ENCODE results near the gene KIF5C.

The KIF5C gene

DNA sequence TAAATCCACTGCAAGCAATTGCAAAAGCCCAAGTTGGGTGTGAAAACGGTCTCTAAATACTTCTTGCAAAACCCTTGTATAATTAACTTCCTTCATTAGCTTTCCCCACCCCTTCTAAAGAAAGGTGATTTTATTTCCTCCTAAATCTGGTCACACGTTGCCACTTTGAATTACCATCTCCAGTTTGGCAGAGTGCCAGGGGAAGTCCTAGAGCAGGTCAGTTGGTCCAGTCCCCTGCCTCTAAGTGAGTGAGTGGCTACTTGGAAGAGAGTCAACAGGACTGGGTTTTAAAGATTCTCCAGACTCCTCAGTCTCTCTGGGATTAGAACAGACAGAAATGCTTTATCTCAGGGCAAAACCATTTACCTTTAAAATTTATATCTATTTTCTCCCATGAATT is 144.7 kb downstream of the KIF5C start:
- FAIRE-seq: no peak

DNA sequence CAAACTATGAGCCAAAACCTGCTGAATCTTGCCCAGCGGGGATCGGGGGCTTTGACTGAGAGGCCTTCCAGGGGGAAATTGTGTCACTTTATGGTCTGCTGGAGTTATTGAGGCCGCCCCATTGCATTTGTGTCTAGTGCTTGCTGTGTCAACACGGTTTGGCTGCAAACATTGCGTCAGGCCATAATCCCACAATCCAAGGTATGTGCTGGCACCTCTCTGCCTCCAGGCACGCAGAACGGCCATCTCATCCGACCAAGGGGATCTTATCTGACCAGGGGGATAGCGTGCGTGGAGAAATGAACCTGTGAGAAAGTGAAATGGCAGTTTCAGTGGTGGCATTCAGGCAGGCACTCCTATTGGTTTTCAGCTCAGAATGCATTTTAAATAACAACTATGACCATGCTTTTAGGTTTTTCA is 145.4 kb downstream of the KIF5C start:
- FAIRE-seq: no peak

DNA sequence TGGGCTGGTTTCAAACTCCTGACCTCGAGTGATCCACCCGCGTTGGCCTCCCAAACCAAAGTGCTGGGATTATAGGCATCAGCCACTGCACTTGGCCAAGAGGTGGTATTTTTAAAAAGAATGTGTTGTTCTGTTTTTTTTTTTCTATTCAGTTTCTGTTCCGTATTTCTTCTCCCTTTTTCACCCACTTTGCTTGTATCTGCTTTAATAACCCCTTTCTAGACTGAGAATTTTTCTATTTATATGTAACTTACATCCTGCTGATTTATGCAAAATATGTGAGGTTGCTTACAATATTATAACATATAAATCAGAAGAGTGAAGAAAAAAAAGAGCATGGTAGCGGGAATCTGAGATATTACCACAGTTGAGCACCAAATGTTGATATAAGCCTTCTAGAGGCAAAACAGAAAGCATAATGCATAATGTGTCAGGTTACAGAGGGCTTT is 146.3 kb downstream of the KIF5C start:
- FAIRE-seq: no peak

DNA sequence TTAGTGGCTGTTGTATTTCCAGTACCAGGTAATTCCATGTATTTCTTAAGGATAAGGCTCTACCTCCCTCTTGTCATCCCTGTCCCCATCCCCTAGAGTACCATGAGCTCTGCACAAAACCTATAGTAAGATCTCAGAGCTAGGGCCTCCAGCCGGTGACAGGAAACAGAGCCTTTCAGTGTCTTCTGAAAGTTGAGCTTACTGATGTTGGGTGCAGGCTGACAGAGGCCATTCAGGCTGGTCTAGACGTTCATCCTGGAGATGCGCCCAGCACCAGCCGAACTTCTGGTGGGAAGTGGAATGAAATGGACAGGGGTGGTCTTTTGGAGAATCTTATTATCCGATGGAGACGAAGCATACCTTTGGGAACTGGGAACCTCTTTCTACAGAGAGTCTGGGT is 146.7 kb downstream of the KIF5C start:
- FAIRE-seq: no peak

DNA sequence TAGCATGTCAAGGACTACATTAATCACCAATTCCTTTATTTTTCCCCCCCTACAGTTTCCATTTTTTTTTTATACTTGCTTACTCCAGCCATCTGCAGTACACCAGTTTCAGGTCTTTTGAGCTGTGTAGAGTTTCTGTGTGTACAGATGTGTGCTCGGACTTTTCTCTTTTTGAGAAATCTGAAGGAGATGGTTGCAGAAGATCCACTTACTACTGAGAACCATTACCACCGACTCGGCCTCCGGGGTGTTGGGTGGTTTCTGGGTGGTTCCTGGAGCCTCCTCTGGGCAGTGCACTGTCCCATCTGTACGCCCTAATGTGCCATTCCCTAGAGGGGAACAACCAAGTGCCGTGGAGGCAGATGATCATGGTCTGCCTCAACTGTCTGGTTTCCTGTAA is 148.1 kb downstream of the KIF5C start:
- no peak for FAIRE-seq

DNA sequence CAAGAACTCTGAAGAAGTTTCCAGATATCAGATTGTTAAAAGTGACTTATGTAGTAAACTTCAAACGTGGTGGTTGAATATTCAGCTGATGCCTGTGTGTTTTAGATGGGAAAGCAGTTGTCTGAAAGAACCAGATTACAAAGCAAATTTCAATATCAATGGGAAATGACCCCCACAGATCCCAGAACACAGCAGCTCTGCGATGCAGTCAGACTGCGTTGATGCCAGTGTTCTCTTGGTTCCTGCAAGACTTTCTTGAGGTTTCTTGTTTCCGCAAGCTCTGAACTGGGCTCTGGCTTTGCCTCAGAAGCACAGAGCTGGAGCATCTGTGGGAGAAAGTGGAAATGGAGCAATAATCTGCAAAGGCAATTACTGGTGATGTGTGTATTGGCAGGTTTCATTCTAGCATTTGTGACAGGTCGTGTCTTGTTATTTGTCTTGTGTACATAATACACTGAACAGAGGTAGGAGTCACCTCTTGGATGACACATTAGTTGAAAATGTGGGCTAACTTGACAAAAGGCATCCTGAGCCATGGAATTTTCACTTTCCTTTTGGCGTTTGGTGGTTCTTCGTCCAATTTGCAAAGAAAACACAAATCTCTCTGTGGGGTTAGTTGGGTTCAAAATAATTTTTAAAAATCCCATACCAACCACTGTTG is 152.7 kb downstream of the KIF5C start:
- FAIRE-seq: no peak

DNA sequence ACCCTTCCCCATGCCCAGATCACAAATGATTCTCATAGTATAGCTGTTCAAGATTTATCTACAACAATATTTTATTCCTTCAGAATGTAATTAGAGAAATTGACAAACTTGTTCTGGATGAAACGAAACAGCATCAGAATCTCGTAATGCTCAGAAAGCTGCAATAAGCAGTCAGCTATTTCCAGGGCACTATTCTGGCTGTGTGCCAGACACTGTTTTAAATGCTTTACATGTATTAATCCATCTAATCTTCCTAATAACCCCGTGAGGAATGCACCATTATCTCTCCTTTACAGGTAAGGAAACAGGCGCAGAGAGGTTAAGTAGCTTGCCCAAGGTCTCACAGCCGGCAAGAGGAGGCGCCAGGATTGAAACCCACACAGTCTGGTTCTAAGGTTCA is 153.3 kb downstream of the KIF5C start:
- no peak for FAIRE-seq

DNA sequence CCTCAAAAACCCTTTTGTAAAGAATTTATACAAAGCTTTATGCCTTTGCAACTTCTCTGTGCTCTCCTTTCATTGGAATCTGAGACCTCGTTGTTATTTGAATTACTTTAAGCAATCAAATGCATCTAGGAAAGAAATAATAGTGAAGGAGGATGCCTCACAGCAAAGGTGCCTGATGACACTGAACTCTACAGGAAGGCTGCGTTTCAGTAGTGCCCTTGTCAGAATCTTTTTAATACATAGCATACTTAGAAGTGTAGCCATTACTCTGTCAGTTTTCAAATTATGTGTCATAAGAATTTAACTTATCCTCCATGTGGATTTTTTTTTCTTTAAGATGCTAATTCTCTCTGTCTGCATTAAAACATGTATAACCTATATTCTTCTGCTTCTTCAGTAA is 153.9 kb downstream of the KIF5C start:
- no peak for FAIRE-seq

DNA sequence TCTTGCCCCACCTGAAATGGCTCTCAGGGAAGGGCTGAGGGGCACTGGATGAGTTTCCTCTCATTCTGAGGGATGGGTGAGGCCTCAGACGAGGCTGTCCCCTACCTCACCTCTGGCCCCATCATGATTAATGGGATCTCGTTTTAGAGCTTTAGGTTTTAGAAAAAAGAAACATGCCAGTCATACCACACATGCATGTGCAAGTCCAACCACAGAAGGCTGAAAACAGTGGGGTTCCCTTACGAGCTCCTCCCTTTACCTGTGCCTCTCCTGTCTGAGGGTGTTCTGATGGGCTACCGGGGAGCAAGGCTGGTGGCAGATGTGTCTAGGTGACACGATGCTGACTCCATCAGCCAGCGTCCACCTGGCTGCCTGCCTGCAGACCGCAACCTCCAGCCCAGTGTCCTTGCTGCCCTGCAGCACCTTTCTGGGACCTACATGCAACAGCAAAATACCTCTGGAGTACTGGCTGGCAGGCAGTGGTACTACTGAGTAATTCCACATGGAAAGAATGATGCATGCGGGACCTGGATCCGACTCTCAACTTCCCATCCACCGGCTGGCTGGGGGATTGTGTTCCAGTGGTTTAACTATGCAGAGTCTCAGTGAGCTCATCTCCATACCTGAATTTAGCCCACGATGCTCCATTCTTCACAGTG is 154.4 kb downstream of the KIF5C start:
- FAIRE-seq: no peak

DNA sequence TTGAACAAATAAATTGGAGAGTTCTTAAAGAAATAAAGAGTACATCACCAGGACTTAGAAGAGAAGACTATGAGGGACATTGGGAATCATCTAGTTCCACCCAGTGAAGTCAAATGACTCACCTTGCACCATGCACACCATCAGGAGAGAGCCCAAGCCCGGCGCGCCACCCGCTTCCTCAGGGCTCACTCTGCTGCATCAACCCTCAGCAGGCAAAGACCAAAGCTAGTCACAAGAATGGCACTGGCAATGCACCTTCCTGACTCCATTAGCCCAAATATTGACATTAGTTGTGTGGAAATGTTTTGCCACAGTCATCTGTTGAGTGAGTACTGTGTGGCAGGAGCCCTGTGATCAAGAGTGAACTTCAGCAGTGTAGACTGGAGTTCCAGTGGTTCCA is 156.4 kb downstream of the KIF5C start:
- no peak for FAIRE-seq

DNA sequence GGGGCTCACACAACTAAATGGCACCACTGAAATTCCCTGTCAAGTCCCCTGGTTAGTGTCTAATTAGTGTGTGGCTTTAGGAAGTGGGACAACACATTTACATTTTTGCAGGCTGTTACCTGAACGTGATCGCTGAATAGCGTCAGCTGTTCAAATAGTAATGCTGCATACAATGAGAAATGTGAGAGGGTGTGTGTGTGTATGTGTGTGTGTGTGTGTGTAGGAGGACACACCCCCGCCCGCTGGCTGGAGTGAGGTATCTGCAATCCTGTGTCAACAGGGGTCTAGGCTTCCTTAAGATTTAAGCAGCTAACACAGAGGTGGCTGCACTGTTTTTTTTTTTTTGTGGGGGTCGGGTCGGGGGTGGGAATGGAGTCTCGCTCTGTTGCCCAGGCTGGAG is 158.7 kb downstream of the KIF5C start:
- FAIRE-seq: no peak

DNA sequence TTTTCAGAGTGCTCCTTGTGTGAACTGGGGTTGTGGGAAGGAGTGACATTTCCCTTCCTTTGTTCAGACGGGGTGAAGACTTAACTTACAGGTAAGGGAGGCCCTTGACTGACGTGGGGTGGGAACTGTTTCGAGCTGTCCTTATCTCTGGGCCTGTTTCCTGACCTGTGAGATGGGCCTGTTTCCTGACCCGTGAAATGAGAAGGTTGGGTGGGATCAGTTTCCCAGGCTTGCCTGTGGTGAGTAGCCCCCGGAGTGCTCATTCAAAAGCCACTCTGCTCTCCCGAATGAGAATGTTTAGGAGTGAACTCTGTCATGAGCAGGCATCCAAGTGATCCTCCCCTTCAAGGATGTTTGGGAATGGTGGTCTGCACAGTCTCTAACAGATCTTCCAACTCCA is 159.4 kb downstream of the KIF5C start:
- FAIRE-seq: no peak

DNA sequence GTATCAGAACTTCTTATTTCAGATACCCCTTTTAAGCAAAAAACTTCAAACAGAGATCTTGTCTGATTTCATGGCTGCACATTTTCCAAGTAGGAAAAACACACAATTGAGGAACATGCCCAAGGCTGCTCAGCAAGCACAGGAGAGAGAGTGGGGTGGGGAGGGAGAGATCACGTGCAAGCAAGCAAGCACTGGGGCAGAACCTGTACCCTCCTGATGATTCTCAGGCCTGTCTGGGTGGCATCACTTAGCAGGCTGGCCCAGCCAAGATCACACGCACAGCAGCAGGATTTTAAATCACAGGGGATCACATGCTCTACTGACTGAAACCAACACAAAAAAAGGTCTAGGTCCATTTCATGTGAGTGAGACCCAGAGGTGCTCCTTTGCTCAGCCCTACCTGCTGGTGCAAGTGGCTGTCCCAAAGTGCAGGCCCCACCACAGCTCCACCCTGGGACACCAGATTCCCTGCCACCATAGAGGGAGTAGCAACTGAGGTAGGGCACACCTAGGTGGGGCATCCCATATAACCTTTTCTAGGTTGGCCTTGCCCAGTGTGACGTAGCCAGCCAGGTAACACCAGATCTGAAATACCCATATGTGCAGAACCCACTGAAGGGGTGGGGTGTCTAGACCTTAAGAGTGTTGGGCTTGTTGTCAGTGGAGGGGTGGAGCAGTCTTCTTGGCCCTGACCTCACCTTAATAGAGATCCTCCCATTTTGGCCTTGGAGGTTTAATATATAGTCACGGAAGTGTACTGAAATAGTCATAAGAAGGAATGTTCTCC is 161.7 kb downstream of the KIF5C start:
- FAIRE-seq: no peak

DNA sequence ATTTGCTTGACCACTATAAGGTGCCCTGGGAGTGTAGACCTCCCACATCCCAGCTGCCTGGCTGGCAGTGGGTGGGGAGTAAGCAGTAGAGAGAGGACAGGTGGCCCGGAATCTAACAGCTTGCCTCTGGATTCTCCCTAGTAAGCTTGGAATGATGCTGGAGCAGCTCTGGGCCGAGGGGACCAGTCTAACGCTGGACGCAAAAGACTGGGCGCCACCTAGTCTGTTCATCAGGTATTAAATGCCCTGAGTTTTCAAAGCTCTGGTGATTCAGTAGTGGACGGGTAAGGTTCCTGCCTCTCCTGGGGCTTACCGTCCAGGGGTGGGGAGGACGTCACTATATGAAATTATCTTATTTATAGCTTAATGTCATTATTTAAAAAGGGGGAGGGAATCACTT is 162.8 kb downstream of the KIF5C start:
- no peak for FAIRE-seq

DNA sequence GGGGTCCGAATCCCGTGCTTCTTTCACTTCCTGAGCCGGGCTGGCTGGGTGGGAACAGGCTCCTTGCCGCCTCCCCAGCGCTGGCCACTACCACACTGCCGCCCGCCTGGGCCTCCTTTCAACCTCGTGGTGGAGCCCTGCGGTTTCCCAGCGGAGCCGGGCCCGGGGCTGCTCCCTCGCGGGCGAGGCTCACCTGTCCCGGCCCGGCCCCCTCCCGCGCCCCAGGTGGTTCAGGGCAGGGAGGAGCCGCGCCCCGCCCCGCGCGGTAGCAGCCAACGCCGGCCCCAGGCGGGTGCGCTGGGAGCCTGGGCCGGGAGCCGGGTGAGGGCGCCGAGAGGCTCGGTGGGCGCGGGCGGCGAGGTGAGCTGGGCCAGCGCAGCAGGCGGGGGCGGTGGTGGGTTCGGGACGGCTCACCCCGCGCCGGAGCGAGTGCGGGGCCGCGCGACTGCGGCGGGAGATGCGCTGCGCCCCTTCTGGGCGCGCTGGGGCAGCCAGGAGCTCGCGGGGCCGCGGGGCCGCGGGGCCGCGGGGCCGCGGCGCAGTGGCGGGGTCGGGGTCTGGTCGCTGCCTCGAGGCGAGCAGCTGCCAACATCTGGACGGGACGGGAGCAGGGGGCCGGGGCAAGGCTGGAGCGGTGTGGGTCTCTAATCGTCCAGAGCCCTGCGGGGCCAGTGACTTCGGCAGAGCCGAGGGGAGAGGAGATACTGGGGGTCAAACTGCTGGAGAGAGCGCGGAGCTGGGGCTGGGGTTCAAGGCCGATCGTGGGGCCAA is 163.6 kb downstream of the KIF5C start, which contains the start of gene LYPD6B:
TSS of gene LYPD6B (plus strand) at position 258 of the 771 bp plus-strand sequence. CDS start 92,250 bp downstream, outside the sequence.
- FAIRE-seq: no peak

DNA sequence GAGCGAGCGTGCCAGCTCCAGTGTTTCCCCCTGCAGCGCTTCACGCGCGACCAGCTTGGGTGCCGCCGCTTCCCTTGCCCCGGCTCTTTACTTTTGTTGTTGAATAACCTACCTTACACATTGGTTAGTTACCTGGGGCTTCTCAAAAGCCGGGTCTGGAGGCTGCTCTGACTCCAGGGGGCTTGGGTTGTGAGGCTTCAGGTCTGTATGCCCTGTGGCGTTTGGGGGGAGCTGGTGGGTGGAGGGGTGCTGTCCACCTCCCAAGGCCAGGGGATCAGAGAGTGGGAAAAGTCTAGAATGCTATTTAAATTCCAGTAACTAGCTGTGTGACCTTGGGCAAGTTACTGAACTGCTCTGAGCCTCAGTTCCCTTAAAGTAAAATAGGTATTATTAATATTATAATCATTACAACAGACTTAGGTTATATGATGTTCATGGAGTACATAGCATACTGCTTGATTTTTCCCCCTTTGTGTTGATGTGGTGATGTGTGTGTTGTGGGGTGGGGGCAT is 164.2 kb downstream of the KIF5C start:
- no peak for FAIRE-seq

DNA sequence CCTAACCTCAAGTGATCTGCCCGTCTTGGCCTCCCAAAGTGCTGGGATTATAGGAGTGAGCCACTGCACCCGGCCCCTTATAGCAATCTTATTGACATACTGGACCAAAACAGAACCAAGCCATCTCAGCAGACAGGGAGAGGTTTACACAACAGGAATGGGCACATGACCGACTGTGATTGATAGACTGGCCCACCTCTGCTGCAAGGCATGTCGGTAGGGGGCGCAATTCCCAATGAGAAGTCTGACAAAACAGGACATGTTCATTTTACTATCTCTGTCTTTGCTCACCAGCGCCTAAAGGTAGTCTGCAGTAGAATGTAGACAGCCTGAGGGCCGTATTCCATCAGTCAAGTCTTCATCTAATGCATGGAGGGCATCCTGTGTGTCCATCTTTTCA is 165.4 kb downstream of the KIF5C start:
- FAIRE-seq: no peak

DNA sequence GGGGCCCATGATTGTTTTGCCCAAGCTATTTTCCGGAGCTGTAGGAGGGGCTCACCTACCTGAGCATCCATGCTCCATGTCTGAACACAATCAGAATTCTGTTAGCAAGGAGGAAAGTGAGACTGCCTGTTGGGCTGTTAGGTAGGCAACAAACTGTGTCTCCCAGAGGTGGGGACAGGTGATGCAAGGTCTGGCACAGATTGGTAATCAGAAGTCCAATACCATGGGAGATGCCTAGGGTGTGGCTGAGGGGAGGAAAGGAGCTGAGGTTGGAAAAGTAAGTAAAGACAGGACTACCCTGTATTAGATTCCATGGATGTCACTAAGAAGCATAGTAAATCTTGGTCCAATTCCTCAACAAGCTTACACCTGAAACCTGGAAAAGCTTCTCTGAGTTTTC is 166.5 kb downstream of the KIF5C start:
- FAIRE-seq: no peak

DNA sequence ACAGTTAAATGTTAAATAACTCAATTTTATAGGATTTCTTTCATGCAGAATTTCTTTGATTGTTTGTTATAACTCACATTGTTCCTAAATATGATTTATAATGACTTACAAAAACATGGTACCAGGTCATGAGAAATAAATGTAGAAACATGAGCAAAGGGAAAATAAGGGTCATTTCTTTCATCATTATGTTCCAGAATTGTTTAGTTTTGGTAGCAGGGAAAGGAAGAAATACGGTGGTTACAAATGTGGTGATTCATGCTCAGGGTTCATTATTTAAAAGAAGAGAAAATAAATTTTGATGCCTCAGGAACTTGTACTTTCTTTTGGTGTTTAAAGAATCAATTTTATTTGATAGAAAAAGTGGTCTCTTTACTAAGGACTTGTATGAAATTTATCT is 167.9 kb downstream of the KIF5C start:
- FAIRE-seq: no peak

DNA sequence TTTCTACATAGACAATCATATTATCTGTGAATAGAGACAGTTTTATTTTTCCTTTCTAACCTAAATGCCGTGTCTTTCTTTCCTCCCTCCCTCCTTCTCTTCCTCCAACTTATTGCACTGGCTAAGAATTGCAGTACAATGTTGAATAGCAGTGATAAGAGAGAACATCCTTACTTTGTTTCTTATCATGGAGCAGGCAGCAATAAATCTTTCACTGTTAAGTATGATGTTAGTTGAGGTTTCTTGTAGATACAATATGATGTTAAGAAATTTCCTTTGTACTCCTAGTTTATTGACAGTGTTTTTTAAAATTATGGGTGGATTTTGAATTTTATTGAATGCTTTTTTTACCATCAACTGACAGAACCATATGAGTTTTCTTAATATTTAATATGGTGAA is 169.5 kb downstream of the KIF5C start:
- no peak for FAIRE-seq

DNA sequence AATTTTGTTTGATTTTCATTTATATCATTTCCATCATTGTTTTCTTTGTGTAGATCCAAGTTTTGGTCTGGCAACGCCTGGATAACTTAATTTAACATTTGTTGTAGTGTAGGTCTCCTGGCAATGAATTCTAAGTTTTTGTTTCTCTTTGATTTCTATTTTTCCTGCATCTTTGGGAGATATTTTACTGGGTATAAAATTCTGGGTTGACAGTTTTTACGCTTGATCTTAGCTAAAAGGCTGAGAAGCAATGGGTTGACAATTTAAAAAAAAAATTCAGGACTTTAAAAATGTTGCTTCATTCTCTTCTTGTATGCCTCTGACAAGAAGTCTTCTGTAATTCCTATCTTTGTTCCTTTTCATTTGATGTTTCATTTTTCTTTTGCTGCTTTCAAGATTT is 172.1 kb downstream of the KIF5C start:
- no peak for FAIRE-seq

DNA sequence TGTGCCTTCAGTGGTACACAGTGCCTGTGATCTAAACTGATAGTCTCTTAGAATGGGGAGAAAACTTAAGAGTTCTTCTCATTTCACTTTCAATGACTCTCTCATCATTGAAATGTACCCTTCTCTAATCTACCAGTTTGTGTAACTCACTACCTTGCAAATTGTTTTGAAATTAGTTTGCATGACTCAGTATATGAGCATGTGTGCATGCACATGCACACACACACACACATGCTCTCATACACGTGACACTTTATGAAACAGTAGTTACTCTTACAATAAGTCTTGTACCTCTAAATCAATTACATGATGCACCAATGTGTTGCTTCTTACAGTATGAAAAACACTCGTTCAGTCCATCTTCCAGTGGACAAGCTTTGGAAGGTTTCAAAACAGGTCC is 174.1 kb downstream of the KIF5C start:
- FAIRE-seq: no peak

DNA sequence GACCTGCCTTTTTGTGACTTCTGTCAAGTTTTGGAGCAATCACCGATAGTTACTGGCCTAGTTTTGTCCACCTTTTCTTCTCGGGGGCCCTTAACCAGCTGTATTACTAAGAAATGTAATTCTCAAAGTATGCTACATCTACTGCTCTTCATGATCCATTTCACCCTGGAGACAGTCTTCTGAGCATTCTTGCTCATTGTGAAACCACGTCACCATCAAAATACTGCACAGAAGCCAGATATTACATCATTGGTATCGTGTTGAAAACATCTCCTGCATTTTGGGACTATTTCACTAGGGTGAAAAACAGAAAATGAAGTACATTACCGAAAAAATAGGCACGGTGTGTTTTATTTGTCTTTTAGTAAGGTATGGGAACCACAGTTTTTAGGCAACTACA is 175.2 kb downstream of the KIF5C start:
- no peak for FAIRE-seq
